H1 (cell line): Measurements from ENCODE around the gene ANKRD12. TPM values are rescaled to one million over a fixed set of nuclear protein-coding genes. Genes with fewer than 3 reads are reported as not detected.

Experiments
- CTBP2 ChIP-seq: IDR thresholded peaks from 2 replicates; pipeline ENCODE4 v1.7.0; 2011; ENCODE audit warnings: borderline replicate concordance, mild to moderate bottlenecking, moderate library complexity, mixed read lengths, low read length; ENCODE audit not compliant: insufficient read depth, insufficient read length
- HDAC2 ChIP-seq, 2 experiments: fragments of 300-600 bp in 1 of 2; sonication (generic) in 1 of 2; IDR thresholded peaks; 2 replicates each; pipeline ENCODE4 v1.6.1; 2011 to 2012; ENCODE audit warnings: low read depth in 2 of 2, low read length in 2 of 2, mild to moderate bottlenecking in 2 of 2, moderate library complexity in 2 of 2, borderline replicate concordance in 1 of 2, inconsistent platforms in 1 of 2
- POLR2A ChIP-seq, 2 experiments: IDR thresholded peaks; 1 replicate in 1 of 2; 2 replicates in 1 of 2; pipeline ENCODE4 v1.6.1; 2011; ENCODE audit warnings: low read depth in 2 of 2, low read length in 2 of 2, mild to moderate bottlenecking in 2 of 2; ENCODE audit errors: control extremely low read depth in 1 of 2
- SUZ12 ChIP-seq: fragments of 200-600 bp; sonication (generic); IDR thresholded peaks from 2 replicates; pipeline ENCODE4 v1.6.1; 2012; ENCODE audit warnings: mild to moderate bottlenecking, inconsistent platforms, low read length, moderate library complexity, mixed read lengths
- polyA plus RNA-seq, 7 experiments: library from polyadenylated mRNA; depleted of rRNA in 3 of 7; stranded (reverse) in 5 of 7; unstranded in 2 of 7; fragments of >200 nt in 5 of 7; fragments of 200-250 nt in 2 of 7; gene quantifications; 1 replicate in 5 of 7; 2 replicates in 1 of 7; 4 replicates in 1 of 7; pipeline versions ENCODE4 v1.2.1 to v1.2.3, GENCODE V29; 2011 to 2013; ENCODE audit warnings: missing spikeins in 2 of 7, mixed read lengths in 2 of 7
- total RNA-seq: library from RNA; stranded (reverse); fragmentation: NEBNext Ultra II Directional; extraction: Animal tissue kit (Norgen Biotek cat#: 25700); gene quantifications from 2 replicates; pipeline ENCODE4 v1.2.1, GENCODE V29; 2021

ANKRD12 gene
- total and polyA plus RNA-seq, 2 of the 8 experiments (the other 6 are each of a cell fraction or from before 2014, with no cell fraction given) = 2.6 to 37.9 TPM

DNA sequence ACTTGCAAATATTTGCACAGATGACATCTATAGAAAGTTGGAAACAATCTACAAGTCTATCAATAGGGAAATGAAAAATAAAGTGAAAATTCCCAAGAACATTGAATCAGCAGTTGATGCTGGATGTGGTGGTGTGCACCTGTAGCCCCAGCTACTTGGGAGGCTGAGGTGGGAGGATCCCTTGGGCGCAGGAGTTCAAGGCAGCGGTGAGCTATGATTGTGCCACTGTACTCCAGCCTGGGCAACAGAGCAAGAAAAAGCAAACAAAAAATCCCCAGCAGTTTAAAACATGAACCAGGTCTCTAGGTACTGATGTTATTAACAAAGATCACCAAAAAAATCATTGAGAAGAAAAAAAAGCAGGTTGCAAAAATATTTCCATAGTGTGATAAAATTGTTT, 49.4 kb upstream of the ANKRD12 start (continued):
- TF ChIP-seq POLR2A (IDR thresholded peaks at IDR 0.05; ENCODE audit: control extremely low read depth in 1 of 2, low read depth in 2 of 2, low read length in 2 of 2) (no peak), HDAC2 (IDR thresholded peaks at IDR 0.05; ENCODE audit: borderline replicate concordance in 1 of 2, low read depth in 2 of 2, low read length in 2 of 2) (no peak), CTBP2 (no peak), SUZ12 (no peak)
